Hepatocyte (in vitro differentiated cells): ENCODE measurements around the gene ATXN7L1. TPM values are rescaled to one million over a fixed set of nuclear protein-coding genes. Genes with fewer than 3 reads are reported as not detected.
A peak's percentile ranks its signal among the peaks of the same experiment; 100 is the strongest.

Experiments used
- DNase-seq: peaks from one replicate; pipeline ENCODE4 v3.0.0-alpha.2; 2016; ENCODE audit warnings: low spot score
- H2AFZ ChIP-seq: fragments of 200-600 bp; sonication (generic); 2 replicates; pipeline ENCODE4 v1.6.0; 2016; ENCODE audit warnings: antibody characterized with exemption, mild to moderate bottlenecking
- H3K27ac ChIP-seq: fragments of 200-600 bp; sonication (generic); 2 replicates; pipeline ENCODE4 v1.5.1; 2016; ENCODE audit warnings: mild to moderate bottlenecking
- H3K27me3 ChIP-seq: fragments of 200-600 bp; sonication (generic); 2 replicates; pipeline ENCODE4 v1.6.1; 2016
- H3K36me3 ChIP-seq: fragments of 200-600 bp; sonication (generic); replicated peaks from 2 replicates; pipeline ENCODE4 v1.5.1; 2016; ENCODE audit warnings: low read depth; ENCODE audit not compliant: insufficient read depth
- H3K4me1 ChIP-seq: fragments of 200-600 bp; sonication (generic); 2 replicates; pipeline ENCODE4 v1.5.1; 2016; ENCODE audit warnings: mild to moderate bottlenecking, moderate library complexity; ENCODE audit not compliant: insufficient read depth
- H3K4me2 ChIP-seq: fragments of 200-600 bp; sonication (generic); 2 replicates; pipeline ENCODE4 v1.6.0; 2016
- H3K4me3 ChIP-seq: fragments of 200-600 bp; sonication (generic); 2 replicates; pipeline ENCODE4 v1.5.1; 2016; ENCODE audit warnings: mild to moderate bottlenecking
- H3K79me2 ChIP-seq: fragments of 200-600 bp; sonication (generic); 2 replicates; pipeline ENCODE4 v1.6.0; 2017; ENCODE audit warnings: mild to moderate bottlenecking
- H3K9me2 ChIP-seq: fragments of 200-600 bp; sonication (generic); replicated peaks from 2 replicates; pipeline ENCODE4 v1.6.0; 2017; ENCODE audit warnings: mild to moderate bottlenecking; ENCODE audit not compliant: insufficient read depth
- H3K9me3 ChIP-seq: fragments of 200-600 bp; sonication (generic); 2 replicates; pipeline ENCODE4 v1.5.1; 2016; ENCODE audit warnings: low read depth, mild to moderate bottlenecking
- H4K20me1 ChIP-seq: fragments of 200-600 bp; sonication (generic); 2 replicates; pipeline ENCODE4 v1.6.0; 2016; ENCODE audit warnings: mild to moderate bottlenecking; ENCODE audit not compliant: insufficient read depth, poor library complexity, severe bottlenecking
- CTCF ChIP-seq: fragments of 200-600 bp; sonication (generic); IDR thresholded peaks from 2 replicates; pipeline ENCODE4 v1.5.1; 2016; ENCODE audit warnings: antibody characterized with exemption, mild to moderate bottlenecking; ENCODE audit not compliant: poor library complexity
- EZH2 ChIP-seq: fragments of 200-600 bp; sonication (generic); IDR thresholded peaks from 2 replicates; pipeline ENCODE4 v1.6.1; 2016; ENCODE audit warnings: antibody characterized with exemption, mild to moderate bottlenecking, borderline replicate concordance
- EZH2phosphoT487 ChIP-seq: fragments of 200-600 bp; sonication (generic); IDR thresholded peaks from one replicate; pipeline ENCODE4 v1.6.1; 2018; ENCODE audit warnings: antibody characterized with exemption, mild to moderate bottlenecking, low read depth, moderate library complexity; ENCODE audit not compliant: unreplicated experiment, severe bottlenecking
- WGBS: methylation state at CpG from one replicate; pipeline ENCODE4 v1.1.6; 2016; ENCODE audit warnings: low lambda C conversion rate; ENCODE audit errors: missing lambda C conversion rate; 5-methylcytosine and 5-hydroxymethylcytosine counted together
- polyA plus RNA-seq: library from polyadenylated mRNA; unstranded; fragments of >200 nt; fragmentation: Nextera tagmentation; extraction: Ambion mirVana; gene quantifications from 2 replicates; pipeline ENCODE4 v1.2.1, GENCODE V29; 2016
- total RNA-seq: library from RNA; depleted of rRNA; stranded (reverse); fragments of >200 nt; gene quantifications from 2 replicates; pipeline ENCODE4 v1.2.3, GENCODE V29; 2014

The ATXN7L1 gene
- total and polyA plus RNA-seq, 2 experiments from 2014 or later, result 8.9 to 9.3 TPM

- Histone ChIP-seq H3K4me2 (no peak overlapping the region), H3K27me3 (no peaks in the 10 kb centered on the region), H3K4me1 (peaks cover 26% of the 10 kb centered on the region), H3K36me3 (no peaks in the 10 kb centered on the region), H3K79me2 (peaks cover 9% of the 10 kb centered on the region), H3K4me3 (no peak overlapping the region), H2AFZ (no peak overlapping the region), H3K9me3 (no peaks in the 10 kb centered on the region), H3K9me2 (no peaks in the 10 kb centered on the region), H3K27ac (no peak overlapping the region), H4K20me1 (peaks cover 4% of the 10 kb centered on the region)
- 80% methylated on average over 3 of the region's 3 CpGs for WGBS
- no peak for TF ChIP-seq CTCF
- TF ChIP-seq EZH2, result no peak
- TF ChIP-seq EZH2phosphoT487, result no peak
- DNase-seq, result no peak
Observed at GRCh38 chr7:105831302-105831620, 45.1 kb downstream of the ATXN7L1 start.

GRCh38 chr7:105830405-105831301, 45.7 kb downstream of the ATXN7L1 start:
- H3K27me3 ChIP-seq, result no peaks in the 10 kb centered on the region
- peaks cover 4% of the 10 kb centered on the region for H4K20me1 ChIP-seq
- TF ChIP-seq EZH2 (no peak), EZH2phosphoT487 (no peak), CTCF (no peak)
- no peak overlapping the region for H2AFZ ChIP-seq
- H3K4me2 ChIP-seq, result no peak overlapping the region
- H3K9me3 ChIP-seq, result no peaks in the 10 kb centered on the region
- peaks cover 26% of the 10 kb centered on the region for H3K4me1 ChIP-seq
- H3K27ac ChIP-seq, result peak overlapping the region; percentile 41
- no peaks in the 10 kb centered on the region for H3K36me3 ChIP-seq
- peaks cover 10% of the 10 kb centered on the region for H3K79me2 ChIP-seq
- WGBS, result 58% methylated on average over 6 of the region's 6 CpGs
- no peak overlapping the region for H3K4me3 ChIP-seq
- H3K9me2 ChIP-seq, result no peaks in the 10 kb centered on the region
- DNase-seq, result peak; percentile 47

- no peak for DNase-seq
- H3K27ac ChIP-seq, result peak overlapping the region; percentile 41
- H3K4me2 ChIP-seq, result peak overlapping the region; percentile 17
Observed at GRCh38 chr7:105829681-105830322, 46.6 kb downstream of the ATXN7L1 start.

More at GRCh38 chr7:105829681-105830322, 46.6 kb downstream of the ATXN7L1 start:
- H3K27me3 ChIP-seq, result no peaks in the 10 kb centered on the region
- H2AFZ ChIP-seq, result no peak overlapping the region
- peaks cover 15% of the 10 kb centered on the region for H3K79me2 ChIP-seq
- TF ChIP-seq EZH2phosphoT487, result no peak
- TF ChIP-seq EZH2, result no peak
- TF ChIP-seq CTCF, result no peak
- H3K36me3 ChIP-seq, result no peaks in the 10 kb centered on the region
- H3K9me2 ChIP-seq, result no peaks in the 10 kb centered on the region
- peaks cover 4% of the 10 kb centered on the region for H4K20me1 ChIP-seq
- peaks cover 26% of the 10 kb centered on the region for H3K4me1 ChIP-seq
- H3K4me3 ChIP-seq, result no peak overlapping the region
- H3K9me3 ChIP-seq, result no peaks in the 10 kb centered on the region
- 66% methylated on average over 5 of the region's 5 CpGs for WGBS
